Gastroesophageal sphincter (tissue), 4 donors: ENCODE results near the gene NOS1. TPM values are rescaled to one million over a fixed set of nuclear protein-coding genes. Genes with fewer than 3 reads are reported as not detected.

ENCODE experiments used
- ATAC-seq: fragments of 150-250 bp; one replicate; pipeline ENCODE4 v1.9.1; 2016; ENCODE audit warnings: mild to moderate bottlenecking, moderate library complexity
- H3K27ac ChIP-seq, 4 donors: fragments of 200-600 bp; sonication (generic) in 3 of 4; 1 replicate in 3 of 4; 2 replicates in 1 of 4; pipeline ENCODE4 v1.5.1; 2016 to 2019
- H3K27me3 ChIP-seq: fragments of 200-600 bp; sonication (generic); one replicate; pipeline ENCODE4 v1.5.1; 2019
- H3K36me3 ChIP-seq, 2 donors: fragments of 200-600 bp; sonication (generic); one replicate each; pipeline ENCODE4 v1.5.1; 2019; ENCODE audit warnings: control low read depth in 1 of 2
- H3K4me1 ChIP-seq, 3 donors: fragments of 200-600 bp; sonication (generic); 1 replicate in 2 of 3; 2 replicates in 1 of 3; pipeline ENCODE4 v1.5.1; 2016 to 2019; ENCODE audit warnings: control low read depth in 2 of 3
- H3K4me3 ChIP-seq, 2 donors: fragments of 200-600 bp; sonication (generic); one replicate each; pipeline ENCODE4 v1.5.1; 2019; ENCODE audit warnings: mild to moderate bottlenecking in 1 of 2, moderate library complexity in 1 of 2
- H3K9me3 ChIP-seq, 3 donors: fragments of 200-600 bp; sonication (generic); one replicate each; pipeline ENCODE4 v1.5.1; 2017 to 2019; ENCODE audit warnings: control low read depth in 2 of 3
- CTCF ChIP-seq, 4 experiments: fragments of 200-600 bp in 2 of 4; fragments of 450-650 bp in 2 of 4; sonication (generic) in 1 of 4; IDR thresholded peaks; one replicate each; pipeline ENCODE4 v1.5.1; 2017 to 2019; ENCODE audit warnings: antibody characterized with exemption in 4 of 4, mild to moderate bottlenecking in 2 of 4, moderate library complexity in 2 of 4
- EP300 ChIP-seq: sonication (generic); formaldehyde crosslinking; IDR thresholded peaks from one replicate; pipeline ENCODE4 v1.6.1; 2017; ENCODE audit warnings: antibody characterized with exemption, mild to moderate bottlenecking
- POLR2A ChIP-seq, 2 donors: fragments of 450-650 bp; IDR thresholded peaks; one replicate each; pipeline ENCODE4 v1.6.1; 2017; ENCODE audit warnings: antibody characterized with exemption in 2 of 2, mild to moderate bottlenecking in 2 of 2, moderate library complexity in 1 of 2
- POLR2AphosphoS5 ChIP-seq: sonication (generic); formaldehyde crosslinking; IDR thresholded peaks from one replicate; pipeline ENCODE4 v1.6.1; 2017; ENCODE audit warnings: antibody characterized with exemption
- WGBS, 2 donors: methylation state at CpG; one replicate each; pipeline ENCODE4 v1.1.5; 2018; ENCODE audit warnings: low coverage in 1 of 2; 5-methylcytosine and 5-hydroxymethylcytosine counted together
- total RNA-seq, 4 donors: library from RNA; depleted of rRNA; stranded (reverse); fragments of >200 nt; gene quantifications; one replicate each; pipeline ENCODE4 v1.1.0, GENCODE V29; 2016

Gene NOS1
- total RNA-seq, 4 donors from 2014 or later: 0.62 to 1.8 (median 1.4) TPM

- Histone ChIP-seq H3K27ac (no peak overlapping the region), H3K9me3 (peaks cover 0 to 11% (median 0%) of the 10 kb centered on the region in 3 donors), H3K36me3 (no peaks in the 10 kb centered on the region), H3K4me1 (no peaks in the 10 kb centered on the region), H3K4me3 (no peak overlapping the region), H3K27me3 (peaks cover 32% of the 10 kb centered on the region)
- no peak for TF ChIP-seq POLR2AphosphoS5
- no peak for TF ChIP-seq EP300
- no peak for TF ChIP-seq CTCF (IDR thresholded peaks at IDR 0.05)
- no peak for TF ChIP-seq POLR2A (IDR thresholded peaks at IDR 0.05)
- no peak for ATAC-seq
- WGBS, 2 donors: 81 to 89% methylated on average over 3 to 6 of the region's 11 CpGs
Measured at GRCh38 chr12:117298648-117299225, 62.7 kb downstream of the NOS1 start.

DNA sequence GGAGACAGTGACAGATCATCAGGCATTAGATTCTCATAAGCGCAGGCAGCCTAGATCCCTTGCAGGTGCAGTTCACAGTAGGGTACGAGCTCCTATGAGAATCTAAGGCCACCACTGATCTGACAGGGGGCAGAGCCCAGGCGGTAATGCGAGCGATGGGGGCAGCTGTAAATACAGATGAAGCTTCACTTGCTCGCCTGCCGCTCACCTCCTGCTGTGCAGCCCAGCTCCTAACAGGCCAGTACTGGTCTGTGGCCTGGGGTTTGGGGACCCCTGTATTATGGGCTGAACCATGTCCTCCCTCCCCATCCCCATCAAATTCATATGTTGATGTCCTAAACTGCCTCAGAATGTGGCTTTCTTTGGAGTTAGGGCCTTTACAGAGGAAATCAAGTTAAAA is 63.2 kb downstream of the NOS1 start:
- H3K4me3 ChIP-seq: no peak overlapping the region
- peaks cover 35% of the 10 kb centered on the region for H3K27me3 ChIP-seq
- ATAC-seq: no peak
- peaks cover 0 to 11% (median 0%) of the 10 kb centered on the region in 3 donors for H3K9me3 ChIP-seq
- no peak overlapping the region for H3K27ac ChIP-seq
- 43 to 83% methylated on average over 1 to 4 of the region's 7 CpGs for WGBS, 2 donors
- H3K36me3 ChIP-seq: no peaks in the 10 kb centered on the region
- TF ChIP-seq POLR2AphosphoS5 (no peak), POLR2A (IDR thresholded peaks at IDR 0.05) (no peak), CTCF (IDR thresholded peaks at IDR 0.05) (no peak), EP300 (no peak)
- no peaks in the 10 kb centered on the region for H3K4me1 ChIP-seq

- no peaks in the 10 kb centered on the region for H3K36me3 ChIP-seq
- H3K9me3 ChIP-seq: peaks cover 0 to 11% (median 0%) of the 10 kb centered on the region in 3 donors
- peaks cover 49% of the 10 kb centered on the region for H3K27me3 ChIP-seq
- no peaks in the 10 kb centered on the region for H3K4me1 ChIP-seq
- WGBS, 2 donors: 14 to 17% methylated on average over 5 to 10 of the region's 14 CpGs
- H3K4me3 ChIP-seq: no peak overlapping the region
- ATAC-seq: no peak
- H3K27ac ChIP-seq: no peak overlapping the region
- no peak for TF ChIP-seq EP300
- TF ChIP-seq POLR2AphosphoS5: no peak
- no peak for TF ChIP-seq POLR2A (IDR thresholded peaks at IDR 0.05)
- no peak for TF ChIP-seq CTCF (IDR thresholded peaks at IDR 0.05)
Measured at GRCh38 chr12:117294189-117294603, 67.2 kb downstream of the NOS1 start.

DNA sequence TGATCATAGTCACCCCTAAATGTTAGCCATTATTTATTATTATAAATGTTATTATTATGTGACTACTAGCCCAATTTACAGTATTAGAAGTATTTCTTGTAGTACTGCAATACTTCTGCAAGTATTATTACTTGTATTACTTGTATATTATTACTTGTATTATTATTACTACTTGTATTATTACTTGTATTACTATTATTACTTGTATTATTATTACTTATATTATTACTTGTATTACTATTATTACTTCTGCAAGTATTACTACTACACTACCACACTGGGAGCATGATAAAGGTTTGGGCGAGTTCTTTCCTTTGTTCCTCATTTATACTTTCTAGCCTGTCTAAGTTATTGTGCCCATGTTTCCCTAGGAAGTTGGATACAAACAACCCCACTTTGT is 67.9 kb downstream of the NOS1 start:
- peaks cover 0 to 11% (median 0%) of the 10 kb centered on the region in 3 donors for H3K9me3 ChIP-seq
- no peak for TF ChIP-seq CTCF (IDR thresholded peaks at IDR 0.05)
- no peak for TF ChIP-seq POLR2AphosphoS5
- no peak for TF ChIP-seq EP300
- no peak for TF ChIP-seq POLR2A (IDR thresholded peaks at IDR 0.05)
- no peak for ATAC-seq
- H3K27me3 ChIP-seq: peaks cover 49% of the 10 kb centered on the region
- H3K4me3 ChIP-seq: no peak overlapping the region
- H3K27ac ChIP-seq: no peak overlapping the region
- no peaks in the 10 kb centered on the region for H3K36me3 ChIP-seq
- 35 to 88% methylated on average over 1 of the region's 1 CpG for WGBS, 2 donors
- no peaks in the 10 kb centered on the region for H3K4me1 ChIP-seq

DNA sequence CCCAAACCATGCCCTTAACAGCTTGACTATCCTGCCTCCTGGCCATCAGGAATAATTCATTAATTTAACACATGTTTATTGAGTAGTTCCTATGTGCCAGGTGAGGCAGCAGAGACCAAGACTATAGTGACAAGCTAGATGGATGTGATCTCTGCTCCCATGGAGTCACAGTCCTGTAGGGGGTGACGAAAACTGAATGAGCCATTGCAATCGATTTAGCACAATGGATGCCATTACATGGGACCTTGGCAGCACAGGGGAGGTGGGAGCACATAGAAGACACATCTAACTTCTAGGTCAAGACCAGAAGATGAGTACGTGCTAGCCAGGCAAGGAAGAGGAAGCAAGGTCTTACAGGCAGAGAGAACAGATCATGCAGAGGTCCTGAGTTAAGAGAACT is 68.7 kb downstream of the NOS1 start:
- H3K4me3 ChIP-seq: no peak overlapping the region
- H3K4me1 ChIP-seq: no peaks in the 10 kb centered on the region
- H3K27ac ChIP-seq: no peak overlapping the region
- no peaks in the 10 kb centered on the region for H3K36me3 ChIP-seq
- peaks cover 47% of the 10 kb centered on the region for H3K27me3 ChIP-seq
- WGBS, 2 donors: 88 to 92% methylated on average over 3 of the region's 3 CpGs
- peaks cover 0 to 11% (median 0%) of the 10 kb centered on the region in 3 donors for H3K9me3 ChIP-seq
- no peak for TF ChIP-seq POLR2A (IDR thresholded peaks at IDR 0.05)
- no peak for TF ChIP-seq EP300
- TF ChIP-seq CTCF (IDR thresholded peaks at IDR 0.05): no peak
- TF ChIP-seq POLR2AphosphoS5: no peak
- ATAC-seq: no peak
